Parathyroid adenoma (tissue), 2 donors: Measurements from ENCODE around the gene ITGB7.
"Not testable (repeated sequence)": the region's sequence is repeated elsewhere in the genome, so short reads cannot be mapped to it uniquely, and the experiment has no call there.

Experiments
- H2AFZ ChIP-seq: fragments of 300-600 bp; sonication (generic); one replicate; pipeline ENCODE4 v1.7.0; 2017; ENCODE audit warnings: antibody characterized with exemption, mild to moderate bottlenecking
- H3K27ac ChIP-seq: fragments of 300-600 bp; sonication (generic); one replicate; pipeline ENCODE4 v1.7.0; 2017
- H3K27me3 ChIP-seq: fragments of 300-600 bp; sonication (generic); one replicate; pipeline ENCODE4 v1.7.0; 2017; ENCODE audit warnings: low read length; ENCODE audit not compliant: control insufficient read depth, insufficient read depth
- H3K36me3 ChIP-seq: fragments of 300-600 bp; sonication (generic); one replicate; pipeline ENCODE4 v1.7.0; 2017; ENCODE audit warnings: low read length; ENCODE audit not compliant: control insufficient read depth, insufficient read depth
- H3K4me1 ChIP-seq: fragments of 300-600 bp; sonication (generic); one replicate; pipeline ENCODE4 v1.7.0; 2017; ENCODE audit warnings: control low read depth
- H3K4me2 ChIP-seq: fragments of 300-600 bp; sonication (generic); one replicate; pipeline ENCODE4 v1.7.0; 2017; ENCODE audit warnings: low read length
- H3K4me3 ChIP-seq: fragments of 300-600 bp; sonication (generic); one replicate; pipeline ENCODE4 v1.7.0; 2017; ENCODE audit warnings: low read depth, low read length
- H3K79me2 ChIP-seq: fragments of 300-600 bp; sonication (generic); one replicate; pipeline ENCODE4 v1.7.0; 2017; ENCODE audit warnings: control low read depth
- H3K9ac ChIP-seq: fragments of 300-600 bp; sonication (generic); one replicate; pipeline ENCODE4 v1.7.0; 2017; ENCODE audit warnings: mild to moderate bottlenecking
- H3K9me3 ChIP-seq: fragments of 300-600 bp; sonication (generic); one replicate; pipeline ENCODE4 v1.7.0; 2017; ENCODE audit warnings: low read length; ENCODE audit not compliant: control insufficient read depth
- CTCF ChIP-seq: fragments of 300-600 bp; sonication (generic); IDR thresholded peaks from one replicate; pipeline ENCODE4 v1.7.0; 2017; ENCODE audit warnings: antibody characterized with exemption, mild to moderate bottlenecking
- donor health status: primary hyperparathyroidism.

The ITGB7 gene

GRCh38 chr12:53205747-53206419, 1.2 kb downstream of the ITGB7 start:
- Histone ChIP-seq H3K27me3 (no peaks in the 10 kb centered on the region), H3K36me3 (no peaks in the 10 kb centered on the region), H3K4me1 (no peaks in the 10 kb centered on the region), H3K27ac (no peak overlapping the region), H3K4me3 (no peak overlapping the region), H2AFZ (no peak overlapping the region), H3K4me2 (no peak overlapping the region), H3K9ac (no peak overlapping the region), H3K79me2 (no peaks in the 10 kb centered on the region), H3K9me3 (no peaks in the 10 kb centered on the region)
- no peak for TF ChIP-seq CTCF

- Histone ChIP-seq H3K4me3 (no peak overlapping the region), H3K79me2 (no peaks in the 10 kb centered on the region), H2AFZ (no peak overlapping the region), H3K27ac (no peak overlapping the region), H3K4me2 (no peak overlapping the region), H3K4me1 (no peaks in the 10 kb centered on the region), H3K9me3 (no peaks in the 10 kb centered on the region), H3K36me3 (no peaks in the 10 kb centered on the region), H3K9ac (no peak overlapping the region), H3K27me3 (no peaks in the 10 kb centered on the region)
- TF ChIP-seq CTCF: no peak
These were observed 2.7 kb downstream of the ITGB7 start for GRCh38 chr12:53204351-53204750.

GRCh38 chr12:53202316-53202715, 4.7 kb downstream of the ITGB7 start:
- H3K79me2 ChIP-seq, H2AFZ ChIP-seq, H3K27me3 ChIP-seq, H3K4me3 ChIP-seq, H3K4me2 ChIP-seq, H3K9me3 ChIP-seq, H3K9ac ChIP-seq, H3K27ac ChIP-seq, H3K36me3 ChIP-seq, H3K4me1 ChIP-seq: not testable (repeated sequence)

GRCh38 chr12:53201639-53202038, 5.4 kb downstream of the ITGB7 start:
- TF ChIP-seq CTCF: no peak
- Histone ChIP-seq H3K9me3 (no peaks in the 10 kb centered on the region), H3K4me3 (no peak overlapping the region), H3K4me2 (no peak overlapping the region), H3K27me3 (no peaks in the 10 kb centered on the region), H3K4me1 (no peaks in the 10 kb centered on the region), H3K36me3 (no peaks in the 10 kb centered on the region), H3K27ac (no peak overlapping the region), H2AFZ (no peak overlapping the region), H3K79me2 (no peaks in the 10 kb centered on the region), H3K9ac (no peak overlapping the region)

- Histone ChIP-seq H3K4me1 (no peaks in the 10 kb centered on the region), H3K4me2 (no peak overlapping the region), H2AFZ (peak overlapping the region; percentile 13), H3K36me3 (no peaks in the 10 kb centered on the region), H3K9ac (no peak overlapping the region), H3K4me3 (no peak overlapping the region), H3K27ac (no peak overlapping the region), H3K27me3 (no peaks in the 10 kb centered on the region), H3K79me2 (no peaks in the 10 kb centered on the region), H3K9me3 (no peaks in the 10 kb centered on the region)
- TF ChIP-seq CTCF: no peak
These were observed 5.9 kb downstream of the ITGB7 start for GRCh38 chr12:53201177-53201541.
